T-helper 2 cell (primary cell): ENCODE measurements around the gene ETS1.

Source experiments
- DNase-seq, 5 experiments: peaks; one replicate each; pipeline versions ENCODE4 v3.0.0 to v3.0.0-alpha.2; 2012 to 2022

The ETS1 gene

DNA sequence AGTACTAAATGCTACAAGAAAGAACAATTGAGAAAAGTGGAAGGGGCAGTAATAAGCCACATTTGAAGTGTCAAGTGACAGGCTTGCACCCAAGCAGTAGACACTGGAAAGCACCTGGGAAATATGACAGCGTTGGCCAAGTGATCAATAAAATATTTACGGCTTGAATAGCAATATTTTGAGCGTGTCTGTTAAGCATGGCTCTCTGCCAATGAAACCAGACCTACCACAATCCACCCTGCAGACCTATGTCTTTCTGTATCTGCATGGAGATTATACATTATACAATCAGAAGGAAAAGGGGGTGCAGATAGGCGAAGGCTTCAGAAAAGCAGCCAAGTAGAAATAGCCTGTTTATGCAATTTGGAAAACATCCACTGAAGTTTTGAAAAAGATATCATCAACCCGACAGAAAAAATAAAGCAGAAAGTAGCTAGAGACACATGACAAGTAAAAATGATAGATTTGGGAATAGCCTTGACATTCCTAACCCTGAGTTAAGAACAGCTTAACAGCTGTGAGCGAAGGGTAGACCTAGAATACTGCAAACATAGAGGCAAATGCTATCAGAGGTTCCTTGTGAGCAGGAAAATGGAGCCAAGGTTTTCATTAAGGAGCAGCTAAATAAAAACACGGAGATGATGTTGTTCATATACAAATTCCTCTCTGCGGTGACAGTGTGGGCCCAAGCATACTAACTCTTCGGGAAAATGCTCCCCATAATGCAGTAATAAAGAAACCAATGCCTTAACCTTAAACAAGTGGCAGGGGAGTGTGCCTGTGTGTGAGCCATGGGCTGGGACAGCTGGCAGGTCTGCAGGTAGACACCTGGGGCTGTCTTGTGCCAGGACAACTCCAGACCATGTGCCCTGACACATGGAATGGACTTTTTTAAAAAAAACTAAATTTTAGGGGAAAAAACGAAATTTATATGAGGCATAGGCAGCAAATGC lies 71.3 kb downstream of the ETS1 start:
- DNase-seq, result no peak

GRCh38 chr11:128515086-128515485 lies 72.3 kb downstream of the ETS1 start:
- DNase-seq, result peak in 1 of 5 experiments; percentile 79

DNA sequence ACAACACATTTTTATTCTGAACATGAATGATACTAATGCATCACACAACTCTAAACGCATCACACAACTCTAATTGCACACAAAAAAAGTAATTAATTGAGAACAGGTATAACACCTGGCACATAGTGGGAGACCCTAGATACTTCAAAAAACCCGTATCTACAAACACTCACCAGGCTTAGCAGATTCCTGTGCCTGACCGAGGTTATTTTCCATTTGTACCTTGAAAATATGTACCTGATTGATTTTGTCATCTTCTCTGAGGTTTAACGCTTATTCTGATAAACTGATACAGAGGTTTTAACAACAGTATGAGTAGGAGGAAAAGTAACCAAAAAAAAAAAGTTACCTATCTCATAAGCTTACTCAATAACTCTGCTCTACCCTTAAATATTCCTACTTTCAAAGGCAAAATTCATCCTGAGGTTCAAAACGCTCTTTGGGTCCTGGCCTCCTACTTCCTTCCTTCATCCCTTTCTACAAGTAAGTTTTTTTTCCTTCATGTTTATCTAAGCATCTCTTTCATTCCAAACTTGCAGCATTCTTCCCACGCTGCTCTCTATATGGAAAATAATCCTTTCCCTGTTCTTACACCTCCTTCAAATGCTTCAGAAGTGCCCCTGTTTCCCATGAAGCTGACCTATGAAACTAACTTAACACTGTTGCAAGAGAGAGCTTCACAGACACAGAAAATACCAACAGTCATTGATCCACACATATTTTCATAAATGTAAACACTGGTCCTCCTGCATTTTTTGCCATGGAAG lies 73.3 kb downstream of the ETS1 start:
- peak in 1 of 5 experiments; percentile 56 for DNase-seq

DNA sequence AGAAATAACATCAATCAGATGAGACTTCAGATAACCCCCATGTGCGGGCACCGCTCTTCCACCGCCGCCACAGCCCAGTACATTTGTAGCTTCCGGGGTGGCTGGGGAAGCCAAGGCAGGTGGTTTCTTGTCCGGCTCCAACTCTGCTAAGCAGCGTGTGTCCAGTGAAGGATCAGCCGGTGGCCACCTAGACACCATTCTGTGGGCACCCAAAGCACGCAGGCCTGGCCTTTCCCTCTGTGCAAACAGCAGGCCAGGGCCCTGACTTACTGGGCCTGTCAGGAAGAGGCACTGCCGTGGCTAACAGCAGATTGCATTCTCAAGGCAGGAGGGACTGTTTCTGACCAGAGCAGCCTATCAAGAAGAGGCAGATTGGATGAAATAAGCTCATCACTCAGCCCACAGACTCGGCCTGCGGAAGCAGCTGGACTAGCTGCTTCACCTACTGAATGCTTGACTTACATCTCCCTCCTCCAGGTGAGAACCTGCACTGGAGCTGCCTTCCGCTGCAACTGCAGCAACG lies 74.8 kb downstream of the ETS1 start:
- DNase-seq, result peak in 3 of 5 experiments; percentile 49 to 57 (median 55)

GRCh38 chr11:128511712-128512111 lies 75.6 kb downstream of the ETS1 start:
- no peak for DNase-seq

- DNase-seq, result no peak
Measured at GRCh38 chr11:128509621-128510389, 77.6 kb downstream of the ETS1 start.

DNA sequence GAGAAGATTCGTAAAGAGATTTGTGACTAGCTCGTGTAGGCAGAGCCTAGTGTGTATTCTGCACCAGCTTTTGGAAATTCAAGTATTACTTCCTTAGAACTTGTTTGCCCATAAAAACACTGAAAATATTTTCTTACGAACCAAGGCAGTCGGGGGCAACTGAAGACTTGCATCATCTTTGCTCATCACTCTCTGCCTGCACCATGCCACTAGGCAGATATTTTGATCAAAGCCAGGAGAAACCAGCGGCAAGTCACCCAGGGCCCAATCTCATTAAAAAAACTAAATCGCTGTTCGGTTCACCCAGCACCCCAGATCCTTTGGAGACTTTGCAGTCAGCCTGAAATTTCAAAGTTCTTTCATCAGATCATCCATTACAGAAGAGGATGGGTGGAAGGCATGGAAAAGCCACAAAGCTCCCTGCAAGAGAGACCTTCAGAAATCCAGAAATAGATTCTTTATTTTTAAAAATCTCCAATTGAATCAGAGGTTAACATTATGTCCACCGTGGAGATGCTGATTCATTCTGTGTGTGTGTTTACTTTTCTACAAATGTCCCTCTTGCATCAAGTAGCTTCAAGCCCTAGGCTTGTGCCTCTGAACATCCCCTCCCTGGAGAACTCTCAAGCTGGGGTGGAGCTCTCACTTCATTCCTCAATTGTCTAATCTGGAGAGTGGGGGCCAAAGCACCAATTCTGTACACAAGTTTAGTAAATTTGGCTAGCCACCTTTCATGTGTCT lies 78.4 kb downstream of the ETS1 start:
- no peak for DNase-seq

DNA sequence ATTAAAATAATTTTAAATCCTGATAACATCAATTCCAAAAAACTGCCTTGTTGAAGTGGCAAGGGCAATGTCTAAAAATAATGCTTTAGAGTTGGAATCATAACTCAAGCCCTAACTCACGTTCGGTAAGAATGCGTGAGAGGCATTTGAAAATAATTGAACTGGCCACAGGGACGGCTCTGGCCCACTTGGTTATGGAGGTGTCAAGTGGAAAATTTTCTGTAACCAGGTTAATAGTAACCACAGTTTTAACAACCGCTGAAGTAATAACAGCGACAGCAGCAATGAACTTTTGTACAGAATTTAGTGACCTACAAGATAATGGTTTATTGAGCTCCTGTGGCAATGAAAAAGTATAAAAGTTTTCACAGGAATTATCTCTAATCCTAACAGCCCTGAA lies 79.4 kb downstream of the ETS1 start:
- DNase-seq, result no peak

- peak in 1 of 5 experiments; percentile 72 for DNase-seq
Measured at GRCh38 chr11:128506999-128507611, 80.3 kb downstream of the ETS1 start.

DNA sequence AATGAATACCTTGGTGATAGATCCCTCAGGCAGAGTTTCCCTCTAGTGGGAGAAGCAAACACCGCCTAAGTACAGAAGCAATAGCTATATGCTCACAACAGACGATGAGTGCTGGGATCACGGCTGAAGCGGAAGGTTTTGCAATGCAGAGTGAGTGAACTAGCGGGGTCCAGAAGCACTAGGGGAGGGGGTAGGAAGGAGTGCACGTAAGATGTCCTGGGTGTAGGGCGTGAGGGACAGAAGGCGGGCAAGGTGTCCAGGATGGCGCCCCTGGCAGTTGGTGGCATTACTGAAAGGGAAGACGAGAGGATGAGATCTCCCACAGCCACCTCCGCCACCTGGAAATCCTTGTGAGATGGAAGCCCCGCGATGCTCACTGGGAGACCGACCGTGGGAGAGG lies 81.0 kb downstream of the ETS1 start:
- no peak for DNase-seq

GRCh38 chr11:128505449-128506065 lies 81.8 kb downstream of the ETS1 start:
- DNase-seq, result no peak

- DNase-seq, result peak in 1 of 5 experiments; percentile 56
Measured at GRCh38 chr11:128504486-128504885, 82.9 kb downstream of the ETS1 start.

DNA sequence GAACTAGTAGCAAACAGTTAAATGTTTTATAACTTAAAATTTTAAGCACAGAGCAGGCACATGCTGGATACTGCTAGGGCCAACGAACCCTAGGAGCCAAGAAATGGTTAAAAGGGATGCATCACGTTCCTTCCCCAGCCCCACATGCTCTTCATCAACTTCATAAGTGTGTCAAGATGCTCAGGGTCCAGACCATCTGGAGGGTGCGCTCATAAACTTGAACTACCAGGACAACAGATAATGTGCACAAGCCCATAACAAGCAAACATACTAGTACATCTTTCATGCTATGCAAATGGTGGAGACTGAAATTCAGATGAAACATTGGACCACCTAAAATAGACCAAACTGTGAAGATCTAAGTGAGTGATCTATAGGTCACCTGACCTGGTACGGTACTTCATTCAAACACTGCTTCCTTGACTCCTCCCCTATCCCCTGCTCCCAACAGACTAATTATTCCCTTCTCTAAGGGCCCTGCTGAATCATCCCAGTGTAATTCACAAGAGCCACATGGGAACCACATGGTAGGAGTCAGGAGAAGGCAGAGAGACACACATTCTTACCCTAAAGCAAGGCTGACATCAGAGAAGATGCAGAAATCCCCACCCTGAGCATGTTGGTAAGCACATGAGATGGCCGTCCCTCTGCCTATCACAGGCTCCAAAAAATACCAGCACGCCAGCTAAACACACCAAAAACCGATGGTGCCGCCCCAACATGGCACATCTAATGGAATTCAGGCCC lies 83.9 kb downstream of the ETS1 start:
- DNase-seq, result peak in 2 of 5 experiments; percentile 38 to 52

- no peak for DNase-seq
Measured at GRCh38 chr11:128502726-128503125, 84.6 kb downstream of the ETS1 start.

- no peak for DNase-seq
Measured at GRCh38 chr11:128501632-128502549, 85.5 kb downstream of the ETS1 start.

- DNase-seq, result no peak
Measured at GRCh38 chr11:128501008-128501407, 86.3 kb downstream of the ETS1 start.

DNA sequence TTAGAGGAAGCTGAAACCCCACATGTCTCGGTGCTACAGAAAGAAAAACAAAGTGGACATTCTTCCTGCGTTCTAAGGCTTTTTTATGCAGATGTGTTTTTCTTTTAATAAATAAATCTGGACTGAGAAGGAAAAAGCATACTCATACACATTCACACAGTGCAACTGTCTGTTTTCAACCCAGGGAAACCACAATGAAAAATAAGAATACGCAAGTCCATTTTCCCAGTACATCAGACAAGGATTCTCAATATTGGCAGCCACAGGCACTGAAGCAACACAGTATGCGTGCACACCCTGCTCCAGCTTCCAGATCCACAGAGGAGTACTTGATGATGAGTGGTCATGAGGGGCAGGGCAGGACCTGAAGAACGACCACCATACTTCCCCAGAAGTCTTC lies 86.9 kb downstream of the ETS1 start:
- no peak for DNase-seq

DNA sequence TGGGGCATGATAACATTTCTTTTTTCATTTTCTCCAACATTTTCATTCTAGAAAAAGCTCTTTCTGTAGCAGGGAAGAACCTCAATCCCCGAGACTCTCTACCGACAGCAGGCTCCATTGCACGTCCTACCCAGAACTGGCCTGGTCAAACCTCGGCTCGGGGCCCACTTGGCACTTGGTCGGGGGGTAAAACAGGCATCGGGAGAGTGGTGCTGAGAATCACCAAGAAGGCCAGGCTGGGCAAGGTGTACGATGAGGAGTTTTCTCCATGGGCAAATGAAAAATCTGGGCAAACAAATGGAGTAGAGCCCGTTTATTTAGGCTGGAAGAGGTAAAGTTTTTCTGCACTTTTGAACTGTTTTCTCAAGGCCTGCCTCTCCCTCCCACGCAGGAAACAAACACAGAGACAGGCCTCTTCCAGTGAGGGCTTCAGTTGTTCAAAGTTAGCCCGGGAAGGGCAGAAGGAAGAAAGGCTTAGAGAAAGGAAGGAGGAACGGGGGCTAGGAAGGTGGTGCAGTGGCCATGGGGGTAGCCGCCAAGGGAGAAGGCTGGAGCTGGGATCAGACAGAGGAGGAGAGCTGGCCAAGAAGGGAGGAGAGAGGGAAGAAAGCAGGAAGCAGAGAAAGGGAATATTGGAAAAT lies 87.6 kb downstream of the ETS1 start:
- no peak for DNase-seq
